Activated naive CD8-positive, alpha-beta T cell (primary cell): ENCODE measurements around the gene BACE1.
"Not testable (repeated sequence)": the region's sequence is repeated elsewhere in the genome, so short reads cannot be mapped to it uniquely, and the experiment has no call there.

Experiments
- H3K27ac Mint-ChIP-seq: one replicate; pipeline ENCODE4 v1.8.0; 2021; ENCODE audit warnings: mixed read lengths
- H3K27me3 Mint-ChIP-seq: one replicate; pipeline ENCODE4 v1.8.0; 2021; ENCODE audit warnings: mixed read lengths
- H3K36me3 Mint-ChIP-seq: one replicate; pipeline ENCODE4 v1.8.0; 2021; ENCODE audit warnings: mixed read lengths
- H3K4me1 Mint-ChIP-seq: one replicate; pipeline ENCODE4 v1.8.0; 2021; ENCODE audit warnings: low read depth, mixed read lengths
- H3K4me3 Mint-ChIP-seq: one replicate; pipeline ENCODE4 v1.8.0; 2021; ENCODE audit warnings: mild to moderate bottlenecking, mixed read lengths
- H3K9me3 Mint-ChIP-seq: one replicate; pipeline ENCODE4 v1.8.0; 2021; ENCODE audit warnings: low read depth, mixed read lengths

The BACE1 gene

GRCh38 chr11:117271208-117271607, 44.8 kb downstream of the BACE1 start:
- no peak overlapping the region for H3K4me3 Mint-ChIP-seq
- no peaks in the 10 kb centered on the region for H3K27me3 Mint-ChIP-seq
- H3K27ac Mint-ChIP-seq: no peak overlapping the region
- H3K4me1 Mint-ChIP-seq: peaks cover 7% of the 10 kb centered on the region
- peaks cover 25% of the 10 kb centered on the region for H3K36me3 Mint-ChIP-seq
- peaks cover 8% of the 10 kb centered on the region for H3K9me3 Mint-ChIP-seq

DNA sequence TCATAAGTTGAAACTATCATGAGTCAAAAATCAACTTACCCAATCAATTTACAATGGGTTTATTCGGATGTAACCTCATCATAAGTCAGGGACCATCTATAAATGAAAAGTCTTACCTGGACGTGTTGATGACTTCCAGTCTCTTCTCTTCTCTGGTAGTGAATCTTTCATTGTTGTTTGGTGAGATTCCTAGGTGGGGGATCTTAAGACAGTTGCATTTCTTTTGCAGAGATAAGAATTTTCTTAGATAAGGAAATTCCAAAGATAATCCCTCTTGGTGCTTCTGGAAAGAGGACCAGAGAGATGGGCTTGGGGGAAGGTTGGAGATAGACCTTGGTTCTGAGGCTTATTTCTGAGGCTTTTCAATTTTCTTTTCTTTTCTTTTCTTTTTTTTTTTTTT, 46.2 kb downstream of the BACE1 start:
- H3K27me3 Mint-ChIP-seq: no peaks in the 10 kb centered on the region
- no peak overlapping the region for H3K4me3 Mint-ChIP-seq
- peaks cover 8% of the 10 kb centered on the region for H3K9me3 Mint-ChIP-seq
- peaks cover 23% of the 10 kb centered on the region for H3K36me3 Mint-ChIP-seq
- H3K27ac Mint-ChIP-seq: no peak overlapping the region
- peaks cover 3% of the 10 kb centered on the region for H3K4me1 Mint-ChIP-seq

DNA sequence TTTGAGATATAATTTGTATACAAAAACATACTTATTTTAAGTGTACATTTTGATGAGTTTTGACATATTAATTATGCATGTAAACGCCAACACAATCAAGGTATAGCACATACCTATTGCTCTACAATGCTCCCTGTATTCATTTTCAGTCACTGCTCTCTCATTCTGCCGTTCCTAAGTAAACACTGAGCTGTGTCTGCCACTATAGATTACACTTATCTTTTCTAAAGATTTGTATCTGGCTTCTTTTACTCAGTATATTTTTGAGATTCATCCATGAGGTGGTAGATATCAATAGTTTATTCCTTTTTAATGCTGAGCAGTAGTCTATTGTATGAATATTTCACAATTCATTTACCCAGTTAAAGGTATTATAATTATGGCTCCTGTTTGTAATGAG, 50.3 kb downstream of the BACE1 start:
- Mint-ChIP-seq H3K36me3 (peaks cover 10% of the 10 kb centered on the region), H3K27ac (no peak overlapping the region), H3K9me3 (no peaks in the 10 kb centered on the region), H3K4me1 (no peaks in the 10 kb centered on the region), H3K4me3 (no peak overlapping the region), H3K27me3 (no peaks in the 10 kb centered on the region)

DNA sequence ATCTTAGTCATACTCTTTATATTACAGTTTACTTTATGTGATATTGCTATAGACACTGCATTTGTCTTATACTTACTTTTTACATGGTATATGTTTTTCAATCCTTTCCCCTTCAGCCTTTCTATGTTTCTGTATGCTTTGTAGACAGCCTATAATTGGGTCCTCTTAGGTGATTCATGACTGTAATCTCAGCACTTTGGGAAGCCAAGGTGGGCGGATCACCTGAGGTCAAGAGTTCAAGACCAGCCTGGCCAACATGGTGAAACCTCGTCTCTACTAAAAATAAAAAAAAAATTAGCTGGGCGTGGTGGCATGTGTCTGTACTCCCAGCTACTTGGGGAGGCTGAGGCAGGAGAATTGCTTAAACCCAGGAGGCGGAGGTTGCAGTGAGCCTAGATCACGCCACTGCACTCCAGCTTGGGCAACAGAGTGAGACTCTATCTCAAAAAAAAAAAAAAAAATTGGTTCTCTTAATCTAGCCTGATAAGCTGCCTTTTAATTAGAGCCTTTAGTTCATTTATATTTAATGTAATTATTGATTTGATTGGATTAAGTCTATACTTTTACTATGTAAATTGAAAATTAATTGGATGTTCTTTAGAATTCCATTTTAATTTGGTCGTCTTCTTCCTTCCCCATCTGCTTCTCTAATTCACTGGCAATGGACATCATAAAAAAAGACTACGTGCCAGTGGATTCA, 51.3 kb downstream of the BACE1 start:
- H3K27ac Mint-ChIP-seq, H3K4me3 Mint-ChIP-seq, H3K27me3 Mint-ChIP-seq, H3K9me3 Mint-ChIP-seq, H3K4me1 Mint-ChIP-seq: not testable (repeated sequence)
- peaks cover 10% of the 10 kb centered on the region for H3K36me3 Mint-ChIP-seq

GRCh38 chr11:117259417-117259816, 56.6 kb downstream of the BACE1 start:
- Mint-ChIP-seq H3K9me3 (no peaks in the 10 kb centered on the region), H3K4me3 (no peak overlapping the region), H3K4me1 (no peaks in the 10 kb centered on the region), H3K27ac (no peak overlapping the region), H3K36me3 (peaks cover 11% of the 10 kb centered on the region), H3K27me3 (no peaks in the 10 kb centered on the region)

DNA sequence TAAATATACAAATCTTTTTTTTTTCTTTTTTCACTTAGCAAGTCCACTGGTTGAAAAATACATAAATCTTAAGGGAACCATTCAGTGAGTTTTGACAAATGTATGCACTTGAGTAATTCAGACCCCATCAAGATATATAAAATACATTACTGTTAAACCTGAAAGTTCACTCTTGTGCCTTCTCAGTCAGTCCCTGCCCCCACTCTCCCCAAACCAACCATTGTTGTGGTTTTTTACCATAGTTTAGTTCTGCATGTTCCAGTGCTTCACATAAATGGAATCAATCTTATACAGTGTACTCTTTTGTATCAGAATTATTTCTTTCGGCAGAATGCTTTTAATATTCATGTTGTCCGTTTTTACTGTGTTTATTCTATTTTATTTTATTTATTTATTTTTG, 57.5 kb downstream of the BACE1 start:
- H3K36me3 Mint-ChIP-seq: peaks cover 13% of the 10 kb centered on the region
- H3K9me3 Mint-ChIP-seq: no peaks in the 10 kb centered on the region
- no peak overlapping the region for H3K27ac Mint-ChIP-seq
- H3K4me3 Mint-ChIP-seq: no peak overlapping the region
- no peaks in the 10 kb centered on the region for H3K4me1 Mint-ChIP-seq
- H3K27me3 Mint-ChIP-seq: no peaks in the 10 kb centered on the region

- H3K27ac Mint-ChIP-seq: no peak overlapping the region
- no peaks in the 10 kb centered on the region for H3K4me1 Mint-ChIP-seq
- H3K9me3 Mint-ChIP-seq: no peaks in the 10 kb centered on the region
- no peak overlapping the region for H3K4me3 Mint-ChIP-seq
- no peaks in the 10 kb centered on the region for H3K27me3 Mint-ChIP-seq
- H3K36me3 Mint-ChIP-seq: peaks cover 14% of the 10 kb centered on the region
Observed at GRCh38 chr11:117256573-117256972, 59.5 kb downstream of the BACE1 start.

DNA sequence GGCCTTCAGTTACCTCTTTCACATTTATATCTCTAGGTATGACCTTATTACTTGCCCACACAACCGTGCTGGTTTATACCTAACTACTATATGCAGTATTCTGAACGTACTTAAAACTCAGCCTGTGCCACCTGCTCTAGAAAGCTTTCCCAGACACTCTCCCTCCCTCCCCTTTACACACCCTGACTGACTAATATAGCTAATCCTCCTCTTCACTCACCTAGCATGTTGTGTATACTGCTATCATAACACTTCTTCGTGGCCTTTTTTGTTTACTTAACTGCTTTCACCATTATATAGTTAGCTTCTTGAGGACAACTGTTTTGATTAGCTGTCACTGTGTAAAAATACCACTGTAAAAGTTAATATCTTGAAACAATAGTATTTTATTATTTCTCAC, 60.1 kb downstream of the BACE1 start:
- Mint-ChIP-seq H3K4me3 (no peak overlapping the region), H3K9me3 (no peaks in the 10 kb centered on the region), H3K4me1 (no peaks in the 10 kb centered on the region), H3K27ac (no peak overlapping the region), H3K36me3 (peaks cover 15% of the 10 kb centered on the region), H3K27me3 (no peaks in the 10 kb centered on the region)

GRCh38 chr11:117251506-117251905, 64.5 kb downstream of the BACE1 start:
- H3K27ac Mint-ChIP-seq: no peak overlapping the region

DNA sequence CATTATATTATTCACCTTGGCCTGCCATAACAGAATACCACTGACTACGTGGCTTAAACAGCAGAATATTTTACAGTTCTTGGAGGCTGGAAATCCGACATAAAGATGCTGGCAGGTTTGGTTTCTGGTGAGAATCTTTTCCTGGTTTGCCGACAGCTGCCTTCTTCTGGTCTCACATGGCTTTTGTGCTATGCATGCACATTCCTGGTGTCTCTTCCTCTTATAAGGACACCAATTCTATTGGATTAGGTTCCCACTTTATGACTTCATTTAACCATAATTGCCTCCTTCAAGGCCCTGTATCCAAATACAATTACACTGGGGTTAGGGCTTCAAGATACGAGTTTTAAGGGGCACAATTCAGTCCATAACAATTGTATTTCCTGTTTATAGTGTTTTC, 66.5 kb downstream of the BACE1 start:
- H3K9me3 Mint-ChIP-seq: no peaks in the 10 kb centered on the region
- no peak overlapping the region for H3K4me3 Mint-ChIP-seq
- H3K4me1 Mint-ChIP-seq: no peaks in the 10 kb centered on the region
- H3K36me3 Mint-ChIP-seq: peaks cover 12% of the 10 kb centered on the region
- no peak overlapping the region for H3K27ac Mint-ChIP-seq
- H3K27me3 Mint-ChIP-seq: no peaks in the 10 kb centered on the region

More at GRCh38 chr11:117251506-117251905, 64.5 kb downstream of the BACE1 start:
- Mint-ChIP-seq H3K36me3 (peaks cover 13% of the 10 kb centered on the region), H3K9me3 (no peaks in the 10 kb centered on the region), H3K4me1 (no peaks in the 10 kb centered on the region), H3K4me3 (no peak overlapping the region), H3K27me3 (no peaks in the 10 kb centered on the region)

DNA sequence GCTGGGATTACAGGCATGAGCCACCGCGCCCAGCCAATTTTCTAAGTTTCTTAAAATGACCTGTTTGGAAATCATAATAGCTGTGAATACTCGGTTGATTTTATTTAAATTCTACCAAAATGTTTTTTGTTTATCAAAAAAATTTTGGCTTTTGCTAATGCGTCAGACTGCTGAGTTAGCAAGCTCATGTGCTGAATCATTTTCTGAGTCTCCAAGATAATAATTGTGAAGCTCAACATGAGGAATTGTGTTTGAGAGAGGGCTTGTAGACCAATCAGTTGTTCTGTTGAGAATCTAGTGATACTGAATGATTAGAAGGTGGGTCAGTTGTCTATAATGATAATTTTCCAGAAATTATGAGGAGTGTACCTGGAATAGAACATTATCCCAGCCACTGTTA, 67.7 kb downstream of the BACE1 start:
- no peaks in the 10 kb centered on the region for H3K9me3 Mint-ChIP-seq
- peaks cover 12% of the 10 kb centered on the region for H3K36me3 Mint-ChIP-seq
- H3K27ac Mint-ChIP-seq: no peak overlapping the region
- H3K4me1 Mint-ChIP-seq: no peaks in the 10 kb centered on the region
- H3K27me3 Mint-ChIP-seq: no peaks in the 10 kb centered on the region
- no peak overlapping the region for H3K4me3 Mint-ChIP-seq

DNA sequence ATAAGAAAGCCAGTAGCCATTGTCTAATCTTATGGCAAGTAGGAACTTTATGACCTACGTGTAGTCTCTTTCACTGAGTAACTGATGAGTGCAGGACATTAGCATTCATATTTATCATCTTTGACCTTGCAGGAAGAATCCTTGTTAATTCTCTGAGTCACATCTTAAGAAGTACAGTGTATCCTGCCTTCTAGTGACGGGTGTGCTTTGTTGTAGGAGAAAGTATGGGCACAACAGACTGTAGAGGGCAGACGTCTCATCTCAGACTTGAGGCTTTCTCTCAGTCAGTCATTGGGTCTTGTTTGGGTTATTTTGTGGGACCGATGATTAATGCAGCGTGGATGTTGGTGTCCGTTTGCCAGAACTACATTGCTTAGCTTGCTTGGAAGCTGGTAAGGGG, 76.8 kb downstream of the BACE1 start:
- Mint-ChIP-seq H3K36me3 (peaks cover 10% of the 10 kb centered on the region), H3K9me3 (no peaks in the 10 kb centered on the region), H3K4me1 (peaks cover 1% of the 10 kb centered on the region), H3K4me3 (no peak overlapping the region), H3K27ac (no peak overlapping the region), H3K27me3 (no peaks in the 10 kb centered on the region)

- H3K36me3 Mint-ChIP-seq: peaks cover 8% of the 10 kb centered on the region
- H3K27ac Mint-ChIP-seq: no peak overlapping the region
- H3K4me1 Mint-ChIP-seq: peaks cover 12% of the 10 kb centered on the region
- H3K27me3 Mint-ChIP-seq: no peaks in the 10 kb centered on the region
- H3K4me3 Mint-ChIP-seq: no peak overlapping the region
- no peaks in the 10 kb centered on the region for H3K9me3 Mint-ChIP-seq
Observed at GRCh38 chr11:117238221-117238620, 77.8 kb downstream of the BACE1 start.
